Suprapubic skin (tissue), 4 donors: ENCODE measurements around the gene CTSG.

ENCODE experiments used
- EP300 ChIP-seq: sonication (generic); formaldehyde crosslinking; IDR thresholded peaks from one replicate; pipeline ENCODE4 v1.6.1; 2017; ENCODE audit warnings: antibody characterized with exemption
- POLR2A ChIP-seq, 2 donors: fragments of 450-650 bp; IDR thresholded peaks; one replicate each; pipeline ENCODE4 v1.6.1; 2017; ENCODE audit warnings: antibody characterized with exemption in 2 of 2, mild to moderate bottlenecking in 2 of 2, moderate library complexity in 2 of 2
- POLR2AphosphoS5 ChIP-seq, 3 donors: sonication (generic); formaldehyde crosslinking; IDR thresholded peaks; one replicate each; pipeline ENCODE4 v1.6.1; 2017; ENCODE audit warnings: antibody characterized with exemption in 3 of 3
- TF ChIP-seq, protein P1 (sequence below), 2 donors: fragments of 200-600 bp in 1 of 2; fragments of 450-650 bp in 1 of 2; sonication (generic) in 1 of 2; IDR thresholded peaks; one replicate each; pipeline ENCODE4 v1.5.1; 2016 to 2019; ENCODE audit warnings: antibody characterized with exemption in 2 of 2, mild to moderate bottlenecking in 1 of 2, moderate library complexity in 1 of 2

DNA sequence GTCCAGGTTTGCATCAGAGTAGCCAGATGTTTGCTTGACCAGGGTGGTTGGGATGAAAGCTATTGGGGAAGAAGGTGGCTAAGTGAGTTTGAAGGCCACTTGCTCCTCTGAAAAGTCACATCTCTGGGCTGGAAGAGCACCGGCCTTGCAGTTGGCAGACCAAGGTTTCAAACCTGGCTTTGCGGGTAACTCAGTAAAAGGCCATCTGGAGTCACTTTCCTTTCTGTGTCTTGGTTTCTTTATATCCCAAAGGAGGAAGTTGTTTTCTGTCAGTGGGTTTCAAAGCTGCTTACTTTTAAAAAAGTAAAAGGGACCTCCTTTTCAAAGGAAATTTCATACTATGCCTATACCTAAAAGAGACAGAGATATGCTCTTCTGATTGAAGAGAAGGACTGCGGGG lies 41.8 kb downstream of the CTSG start:
- TF ChIP-seq POLR2AphosphoS5 (IDR thresholded peaks at IDR 0.05) (no peak), POLR2A (IDR thresholded peaks at IDR 0.05) (no peak), EP300 (no peak)
- TF ChIP-seq, protein P1, sequence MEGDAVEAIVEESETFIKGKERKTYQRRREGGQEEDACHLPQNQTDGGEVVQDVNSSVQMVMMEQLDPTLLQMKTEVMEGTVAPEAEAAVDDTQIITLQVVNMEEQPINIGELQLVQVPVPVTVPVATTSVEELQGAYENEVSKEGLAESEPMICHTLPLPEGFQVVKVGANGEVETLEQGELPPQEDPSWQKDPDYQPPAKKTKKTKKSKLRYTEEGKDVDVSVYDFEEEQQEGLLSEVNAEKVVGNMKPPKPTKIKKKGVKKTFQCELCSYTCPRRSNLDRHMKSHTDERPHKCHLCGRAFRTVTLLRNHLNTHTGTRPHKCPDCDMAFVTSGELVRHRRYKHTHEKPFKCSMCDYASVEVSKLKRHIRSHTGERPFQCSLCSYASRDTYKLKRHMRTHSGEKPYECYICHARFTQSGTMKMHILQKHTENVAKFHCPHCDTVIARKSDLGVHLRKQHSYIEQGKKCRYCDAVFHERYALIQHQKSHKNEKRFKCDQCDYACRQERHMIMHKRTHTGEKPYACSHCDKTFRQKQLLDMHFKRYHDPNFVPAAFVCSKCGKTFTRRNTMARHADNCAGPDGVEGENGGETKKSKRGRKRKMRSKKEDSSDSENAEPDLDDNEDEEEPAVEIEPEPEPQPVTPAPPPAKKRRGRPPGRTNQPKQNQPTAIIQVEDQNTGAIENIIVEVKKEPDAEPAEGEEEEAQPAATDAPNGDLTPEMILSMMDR (IDR thresholded peaks at IDR 0.05) = no peak
